Smooth muscle cell (in vitro differentiated cells): ENCODE measurements around the gene LRRC3C. TPM values are rescaled to one million over a fixed set of nuclear protein-coding genes. Genes with fewer than 3 reads are reported as not detected.
"Not testable (repeated sequence)": the region's sequence is repeated elsewhere in the genome, so short reads cannot be mapped to it uniquely, and the experiment has no call there.

Source experiments
- DNase-seq: peaks from one replicate; lab custom pipeline; 2025; ENCODE audit not compliant: unreplicated experiment; lab: John Stamatoyannopoulos, UW
- H2AFZ ChIP-seq: fragments of 200-600 bp; sonication (generic); 2 replicates; pipeline ENCODE4 v1.6.0; 2016; ENCODE audit warnings: antibody characterized with exemption, low read depth, mild to moderate bottlenecking
- H3F3A ChIP-seq: fragments of 200-600 bp; sonication (generic); 2 replicates; pipeline ENCODE4 v1.6.0; 2017; ENCODE audit warnings: antibody characterized with exemption, low read depth
- H3K27ac ChIP-seq: fragments of 200-600 bp; sonication (generic); 2 replicates; pipeline ENCODE4 v1.5.1; 2016; ENCODE audit warnings: low read depth, mild to moderate bottlenecking
- H3K27me3 ChIP-seq: fragments of 200-600 bp; sonication (generic); 2 replicates; pipeline ENCODE4 v1.6.1; 2016; ENCODE audit warnings: low read depth, mild to moderate bottlenecking
- H3K36me3 ChIP-seq: fragments of 200-600 bp; sonication (generic); 2 replicates; pipeline ENCODE4 v1.5.1; 2016; ENCODE audit warnings: low read depth
- H3K4me1 ChIP-seq: fragments of 200-600 bp; sonication (generic); 2 replicates; pipeline ENCODE4 v1.5.1; 2016; ENCODE audit warnings: low read depth
- H3K4me2 ChIP-seq: fragments of 200-600 bp; sonication (generic); 2 replicates; pipeline ENCODE4 v1.6.0; 2016; ENCODE audit warnings: mild to moderate bottlenecking
- H3K4me3 ChIP-seq: fragments of 200-600 bp; sonication (generic); 2 replicates; pipeline ENCODE4 v1.5.1; 2016; ENCODE audit warnings: mild to moderate bottlenecking
- H3K79me2 ChIP-seq: fragments of 200-600 bp; sonication (generic); 2 replicates; pipeline ENCODE4 v1.6.0; 2016; ENCODE audit warnings: low read depth, mild to moderate bottlenecking
- H3K9ac ChIP-seq: fragments of 200-600 bp; sonication (generic); 2 replicates; pipeline ENCODE4 v1.6.0; 2016; ENCODE audit warnings: low read depth
- H3K9me3 ChIP-seq: fragments of 200-600 bp; sonication (generic); replicated peaks from 2 replicates; pipeline ENCODE4 v1.5.1; 2016; ENCODE audit warnings: low read depth
- H4K20me1 ChIP-seq: fragments of 200-600 bp; sonication (generic); 2 replicates; pipeline ENCODE4 v1.6.0; 2016; ENCODE audit warnings: low read depth
- WGBS: methylation state at CpG from one replicate; pipeline ENCODE4 v1.1.7; 2016; ENCODE audit warnings: low lambda C conversion rate; 5-methylcytosine and 5-hydroxymethylcytosine counted together
- polyA plus RNA-seq: library from polyadenylated mRNA; unstranded; fragments of >200 nt; fragmentation: Nextera tagmentation; extraction: Ambion mirVana; gene quantifications from 2 replicates; pipeline ENCODE4 v1.2.1, GENCODE V29; 2016
- total RNA-seq: library from RNA; depleted of rRNA; stranded (reverse); fragments of >200 nt; gene quantifications from 2 replicates; pipeline ENCODE4 v1.2.3, GENCODE V29; 2014
- TF ChIP-seq, protein P1 (sequence below): fragments of 200-600 bp; sonication (generic); IDR thresholded peaks from 2 replicates; pipeline ENCODE4 v1.5.1; 2017; ENCODE audit warnings: borderline replicate concordance, mild to moderate bottlenecking, antibody characterized with exemption; ENCODE audit not compliant: insufficient read depth, poor library complexity, severe bottlenecking

The LRRC3C gene
- total and polyA plus RNA-seq, 2 experiments from 2014 or later, result not detected

GRCh38 chr17:39894681-39895376 is 32.7 kb upstream of the LRRC3C start:
- Histone ChIP-seq H3K4me1 (no peaks in the 10 kb centered on the region), H2AFZ (no peak overlapping the region), H3K79me2 (no peaks in the 10 kb centered on the region), H3K9ac (no peak overlapping the region), H4K20me1 (no peaks in the 10 kb centered on the region), H3K9me3 (no peaks in the 10 kb centered on the region), H3K27ac (no peak overlapping the region), H3K27me3 (peaks cover 23% of the 10 kb centered on the region), H3K4me2 (no peak overlapping the region), H3K36me3 (no peaks in the 10 kb centered on the region), H3F3A (no peaks in the 10 kb centered on the region), H3K4me3 (no peak overlapping the region)
- 63% methylated on average over 3 of the region's 3 CpGs for WGBS
- TF ChIP-seq, protein P1, sequence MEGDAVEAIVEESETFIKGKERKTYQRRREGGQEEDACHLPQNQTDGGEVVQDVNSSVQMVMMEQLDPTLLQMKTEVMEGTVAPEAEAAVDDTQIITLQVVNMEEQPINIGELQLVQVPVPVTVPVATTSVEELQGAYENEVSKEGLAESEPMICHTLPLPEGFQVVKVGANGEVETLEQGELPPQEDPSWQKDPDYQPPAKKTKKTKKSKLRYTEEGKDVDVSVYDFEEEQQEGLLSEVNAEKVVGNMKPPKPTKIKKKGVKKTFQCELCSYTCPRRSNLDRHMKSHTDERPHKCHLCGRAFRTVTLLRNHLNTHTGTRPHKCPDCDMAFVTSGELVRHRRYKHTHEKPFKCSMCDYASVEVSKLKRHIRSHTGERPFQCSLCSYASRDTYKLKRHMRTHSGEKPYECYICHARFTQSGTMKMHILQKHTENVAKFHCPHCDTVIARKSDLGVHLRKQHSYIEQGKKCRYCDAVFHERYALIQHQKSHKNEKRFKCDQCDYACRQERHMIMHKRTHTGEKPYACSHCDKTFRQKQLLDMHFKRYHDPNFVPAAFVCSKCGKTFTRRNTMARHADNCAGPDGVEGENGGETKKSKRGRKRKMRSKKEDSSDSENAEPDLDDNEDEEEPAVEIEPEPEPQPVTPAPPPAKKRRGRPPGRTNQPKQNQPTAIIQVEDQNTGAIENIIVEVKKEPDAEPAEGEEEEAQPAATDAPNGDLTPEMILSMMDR, result no peak
- no peak for DNase-seq

- no peaks in the 10 kb centered on the region for H3K9me3 ChIP-seq
- 98% methylated on average over 4 of the region's 4 CpGs for WGBS
- H3K36me3 ChIP-seq, result no peaks in the 10 kb centered on the region
- H3K27ac ChIP-seq, result no peak overlapping the region
- H3K27me3 ChIP-seq, result peaks cover 4% of the 10 kb centered on the region
- no peak overlapping the region for H3K4me2 ChIP-seq
- no peaks in the 10 kb centered on the region for H3K79me2 ChIP-seq
- no peak for DNase-seq
- H4K20me1 ChIP-seq, result no peaks in the 10 kb centered on the region
- H3K4me3 ChIP-seq, result no peak overlapping the region
- H3K4me1 ChIP-seq, result no peaks in the 10 kb centered on the region
- H3K9ac ChIP-seq, result no peak overlapping the region
- no peak overlapping the region for H2AFZ ChIP-seq
- TF ChIP-seq, protein P1, result no peak
- no peaks in the 10 kb centered on the region for H3F3A ChIP-seq
Measured at GRCh38 chr17:39898088-39898487, 29.4 kb upstream of the LRRC3C start.

GRCh38 chr17:39899215-39899614 is 28.3 kb upstream of the LRRC3C start:
- H3K9me3 ChIP-seq, result no peaks in the 10 kb centered on the region
- H4K20me1 ChIP-seq, result no peaks in the 10 kb centered on the region
- H3F3A ChIP-seq, result no peaks in the 10 kb centered on the region
- DNase-seq, result no peak
- TF ChIP-seq, protein P1, result no peak
- H3K4me1 ChIP-seq, result no peaks in the 10 kb centered on the region
- H3K79me2 ChIP-seq, result no peaks in the 10 kb centered on the region
- no peak overlapping the region for H3K4me2 ChIP-seq
- no peak overlapping the region for H3K4me3 ChIP-seq
- H3K9ac ChIP-seq, result no peak overlapping the region
- H3K36me3 ChIP-seq, result no peaks in the 10 kb centered on the region
- no peak overlapping the region for H2AFZ ChIP-seq
- H3K27ac ChIP-seq, result no peak overlapping the region
- no peaks in the 10 kb centered on the region for H3K27me3 ChIP-seq

DNA sequence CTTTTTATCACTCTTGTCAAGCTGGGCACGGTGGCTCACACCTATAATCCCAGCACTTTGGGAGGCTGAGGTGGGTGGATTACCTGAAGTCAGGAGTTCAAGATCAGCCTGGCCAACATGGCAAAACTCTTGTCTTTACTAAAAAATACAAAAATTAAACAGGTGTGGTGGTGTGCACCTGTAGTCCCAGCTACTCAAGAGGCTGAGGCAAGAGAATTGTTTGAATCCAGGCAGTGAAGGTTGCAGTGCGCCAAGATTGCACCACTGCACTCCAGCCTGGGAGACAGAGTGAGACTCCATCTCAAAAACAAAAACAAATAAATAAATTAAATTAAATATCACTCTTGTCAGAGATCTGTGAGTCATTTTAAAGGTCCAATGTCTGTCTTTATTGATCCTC is 25.5 kb upstream of the LRRC3C start:
- WGBS, result 93% methylated on average over 2 of the region's 2 CpGs
- not testable (repeated sequence) for H3K27ac ChIP-seq, H3K4me2 ChIP-seq, H4K20me1 ChIP-seq, H3K9ac ChIP-seq, H2AFZ ChIP-seq, H3K27me3 ChIP-seq, H3K36me3 ChIP-seq, H3K4me3 ChIP-seq, H3K79me2 ChIP-seq, H3K9me3 ChIP-seq, H3K4me1 ChIP-seq, DNase-seq, H3F3A ChIP-seq
